Activated CD8-positive, alpha-beta memory T cell treated with anti-CD3 and anti-CD28 coated beads, Interleukin-2, amount 50 U/mL, for 1 hour (primary cell): ENCODE data around the gene NOS1AP.

Experiments used
- DNase-seq: peaks from one replicate; pipeline ENCODE4 v3.0.0-alpha.2; 2020; ENCODE audit errors: extremely low read depth

Gene NOS1AP

GRCh38 chr1:162137179-162137960, 67.9 kb downstream of the NOS1AP start:
- no peak for DNase-seq

DNA sequence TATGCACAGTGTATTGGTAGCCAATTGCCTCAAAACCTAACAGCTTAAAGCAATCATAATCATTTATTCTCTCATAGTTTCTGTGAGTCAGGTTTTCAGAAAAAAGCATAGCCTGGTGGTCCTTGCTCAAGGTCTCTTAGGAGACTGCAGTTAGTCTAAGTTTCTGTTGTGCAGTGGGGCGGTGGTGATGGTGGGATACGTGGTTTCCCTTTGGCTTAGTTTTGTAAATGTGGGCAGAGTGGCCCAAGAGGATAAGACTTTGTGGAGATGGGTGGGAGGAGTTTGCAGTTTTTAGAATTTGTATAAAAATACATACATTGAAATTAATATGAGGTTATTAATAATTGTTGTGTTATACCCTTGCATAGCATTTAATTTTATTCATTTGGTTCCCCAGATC, 68.6 kb downstream of the NOS1AP start:
- no peak for DNase-seq

GRCh38 chr1:162138599-162139181, 69.2 kb downstream of the NOS1AP start:
- DNase-seq: no peak

- DNase-seq: no peak
Observed at GRCh38 chr1:162139211-162139610, 69.7 kb downstream of the NOS1AP start.

DNA sequence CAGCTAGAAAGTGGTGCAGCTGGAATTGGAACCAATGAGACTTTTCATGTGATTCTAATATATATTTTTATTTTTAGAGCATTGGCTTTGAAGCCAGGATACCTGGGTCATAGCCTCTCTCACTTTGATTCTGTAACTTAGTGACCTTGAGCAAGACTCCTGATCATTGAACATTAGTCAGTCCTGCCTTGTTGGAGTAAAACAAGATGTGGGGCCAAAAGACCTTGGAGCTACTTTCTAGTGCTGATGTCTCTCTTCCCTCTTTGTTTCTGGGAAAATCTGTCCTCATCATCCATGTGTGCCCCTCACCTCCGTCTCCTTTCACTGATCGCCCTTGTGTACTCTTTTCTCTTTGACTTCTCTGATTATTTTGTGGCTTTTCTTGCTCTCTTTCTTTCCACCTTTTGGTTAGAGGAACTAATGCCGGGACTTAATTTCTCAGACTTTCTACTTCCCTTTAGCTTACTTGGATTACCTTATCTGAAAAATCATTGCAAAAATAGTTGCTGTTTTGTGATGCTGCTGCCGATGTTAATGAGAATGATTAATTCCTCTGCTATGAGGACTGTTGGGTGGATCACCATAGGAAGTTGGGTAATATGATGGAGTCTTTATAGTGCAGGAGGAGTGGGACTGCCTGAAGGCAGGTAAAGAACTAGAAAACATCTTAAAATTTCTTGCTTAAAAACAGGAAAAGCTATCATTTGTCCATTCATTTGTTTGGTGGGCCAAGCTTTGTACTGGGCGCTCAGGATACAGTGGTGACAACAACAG, 72.0 kb downstream of the NOS1AP start:
- no peak for DNase-seq

DNA sequence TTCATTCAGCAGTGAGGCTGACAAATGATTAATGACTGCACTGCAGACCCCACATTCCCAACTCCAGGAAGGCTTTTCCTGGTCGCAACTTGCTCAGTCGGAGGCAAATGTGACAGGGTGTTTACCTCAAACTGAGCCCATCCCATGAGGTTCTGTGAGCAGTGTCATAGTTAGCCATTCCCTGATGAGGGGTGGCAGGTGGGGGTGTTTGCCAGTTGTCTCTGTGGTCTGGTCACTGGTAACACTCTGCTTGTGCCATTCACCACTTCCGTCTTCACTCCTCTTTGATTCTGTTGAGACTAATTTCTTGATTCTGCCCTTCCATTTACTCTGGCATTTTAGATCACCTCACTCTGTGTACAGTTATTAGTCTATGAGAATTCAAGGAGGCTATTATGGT, 73.5 kb downstream of the NOS1AP start:
- DNase-seq: no peak

DNA sequence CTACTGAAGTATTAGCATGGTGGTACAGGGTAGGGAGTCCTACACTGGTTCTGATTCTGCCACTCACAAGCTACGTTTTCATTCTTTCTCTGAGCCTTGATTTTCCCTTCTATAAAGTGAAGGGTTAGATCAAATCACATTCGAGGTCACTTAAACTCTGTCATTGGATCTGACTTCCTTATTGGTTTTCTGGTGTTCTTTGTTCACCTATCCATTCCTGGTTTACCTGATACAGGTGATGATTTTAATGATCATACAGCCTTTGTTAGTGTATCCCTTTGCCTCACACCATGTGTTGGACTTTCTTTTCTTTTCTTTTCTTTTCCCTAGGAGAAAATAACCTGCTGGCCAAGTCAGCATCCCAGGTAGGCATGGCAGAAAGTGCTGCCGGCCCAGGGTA, 74.8 kb downstream of the NOS1AP start:
- DNase-seq: no peak

GRCh38 chr1:162144853-162145252, 75.4 kb downstream of the NOS1AP start:
- DNase-seq: no peak

DNA sequence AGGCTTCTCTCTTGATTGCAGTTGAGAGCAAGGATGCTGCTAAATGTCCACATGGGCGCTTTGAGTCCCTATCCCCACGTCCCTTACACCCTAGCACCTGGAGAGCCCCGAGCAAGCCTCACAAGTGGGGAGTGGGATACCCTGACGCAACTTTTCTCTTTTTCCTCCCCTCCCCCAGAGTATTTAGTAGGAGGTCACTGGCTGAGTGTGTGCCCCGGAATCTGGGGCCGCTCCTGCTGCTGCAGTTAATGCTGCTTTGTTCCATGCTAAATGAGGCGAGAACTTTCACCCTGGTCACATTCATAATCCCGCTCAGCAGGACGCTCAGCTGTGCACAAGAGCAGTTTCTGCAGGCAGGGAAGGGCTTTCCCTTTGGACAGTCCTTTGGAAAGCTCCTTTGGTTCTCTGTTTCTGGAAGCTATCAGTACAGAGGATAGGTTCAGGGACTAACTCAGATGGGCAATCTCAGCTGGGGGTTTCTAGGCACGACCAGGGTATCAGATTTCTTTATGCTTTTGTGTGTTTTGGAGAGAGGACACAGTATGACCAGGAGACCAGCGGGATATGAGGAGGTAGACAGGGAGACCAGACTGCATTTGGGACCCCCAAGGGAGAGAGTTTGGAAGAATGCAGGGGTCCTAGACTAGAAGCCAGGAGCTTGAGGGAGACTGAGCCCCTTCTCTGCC, 75.9 kb downstream of the NOS1AP start:
- DNase-seq: no peak

DNA sequence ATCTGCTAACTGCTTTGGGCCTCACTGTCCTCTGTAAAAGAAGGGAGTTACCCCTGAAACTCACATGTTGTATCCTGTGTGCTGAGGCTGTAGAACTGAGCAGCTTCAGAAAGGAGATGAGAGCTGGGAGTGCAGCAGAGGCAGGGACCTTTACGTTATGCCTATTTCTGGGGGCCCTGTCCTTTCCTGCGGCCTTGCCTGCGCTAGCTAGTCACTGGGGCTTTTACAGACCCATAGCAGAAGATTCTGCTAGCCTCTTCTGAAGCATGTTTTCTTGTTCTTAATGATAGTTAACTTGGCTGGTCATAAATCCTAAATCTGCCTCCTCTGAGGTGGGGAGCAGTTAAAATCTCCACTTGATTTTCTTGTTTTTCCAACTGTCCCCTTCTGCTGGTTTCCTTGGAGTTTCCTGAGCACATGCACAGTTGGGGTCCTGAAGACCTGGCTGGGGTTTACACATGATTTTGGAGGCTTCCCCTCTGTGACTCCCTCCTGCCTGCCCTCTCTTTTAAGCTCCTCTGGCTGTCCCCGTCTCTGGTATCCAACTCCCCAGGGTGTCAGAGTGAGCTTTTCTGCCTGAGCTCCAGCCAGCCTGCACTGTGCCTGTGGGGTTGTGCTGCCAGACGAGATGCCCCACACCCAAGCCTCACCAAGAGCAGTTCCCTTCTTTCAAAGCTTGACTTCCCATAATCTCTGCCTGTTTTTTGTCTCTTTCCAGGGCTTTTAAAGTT, 76.6 kb downstream of the NOS1AP start:
- no peak for DNase-seq

GRCh38 chr1:162147760-162148159, 78.3 kb downstream of the NOS1AP start:
- DNase-seq: no peak

DNA sequence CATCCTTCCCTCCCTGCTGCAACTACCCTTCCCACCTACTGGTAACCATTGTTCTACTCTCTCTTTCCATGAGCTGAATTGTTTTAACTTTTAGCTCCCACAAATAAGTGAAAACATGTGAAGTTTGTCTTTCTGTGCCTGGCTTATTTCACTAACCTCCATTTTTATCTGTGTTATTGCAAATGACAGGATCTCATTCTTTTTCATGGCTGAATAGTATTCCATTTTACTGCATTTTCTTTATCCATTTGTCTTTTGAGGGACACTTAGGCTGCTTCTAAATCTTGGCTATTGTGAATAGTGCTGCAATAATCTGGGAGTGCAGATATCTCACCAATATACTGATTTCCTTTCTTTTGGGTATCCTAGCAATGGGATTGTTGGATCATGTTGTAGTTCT, 80.6 kb downstream of the NOS1AP start:
- no peak for DNase-seq

- no peak for DNase-seq
Observed at GRCh38 chr1:162151900-162152829, 82.7 kb downstream of the NOS1AP start.

DNA sequence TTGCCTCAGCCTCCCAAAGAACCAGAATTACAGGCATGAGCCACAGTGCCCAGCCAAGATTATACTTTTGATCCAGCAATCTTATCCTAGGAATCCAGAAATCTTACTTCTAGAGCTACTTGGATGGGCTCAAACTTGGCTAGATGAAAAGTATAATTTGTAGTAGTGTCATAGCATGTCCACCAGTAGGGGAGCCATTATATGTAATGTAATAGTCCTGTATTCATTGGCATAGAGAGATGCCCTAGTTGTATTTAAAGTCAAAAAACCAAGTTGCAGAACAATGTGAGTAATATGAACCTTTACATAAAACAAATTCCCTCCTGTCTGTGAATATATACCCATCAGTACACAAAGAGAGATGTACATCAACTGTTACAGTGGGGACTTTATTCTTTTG, 83.9 kb downstream of the NOS1AP start:
- DNase-seq: no peak

DNA sequence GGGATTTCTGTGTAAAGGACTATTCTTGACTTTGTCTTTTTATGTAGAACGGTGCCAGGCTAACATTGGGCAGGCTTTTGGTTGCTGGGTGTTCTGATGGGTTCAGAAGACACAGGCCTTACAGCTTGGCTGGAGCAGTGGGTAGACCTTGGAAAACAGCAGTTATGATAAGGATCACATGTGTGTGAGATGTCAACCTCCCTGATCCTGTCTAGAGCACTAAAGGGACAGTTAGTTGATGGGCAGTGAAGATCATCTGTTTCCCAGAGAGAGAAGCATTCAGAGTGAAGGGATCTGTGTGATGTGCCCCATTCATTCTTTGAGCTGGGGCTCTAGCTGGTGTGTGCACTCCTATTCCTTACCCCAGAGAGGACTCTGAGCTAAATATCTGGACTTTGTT, 88.0 kb downstream of the NOS1AP start:
- no peak for DNase-seq

DNA sequence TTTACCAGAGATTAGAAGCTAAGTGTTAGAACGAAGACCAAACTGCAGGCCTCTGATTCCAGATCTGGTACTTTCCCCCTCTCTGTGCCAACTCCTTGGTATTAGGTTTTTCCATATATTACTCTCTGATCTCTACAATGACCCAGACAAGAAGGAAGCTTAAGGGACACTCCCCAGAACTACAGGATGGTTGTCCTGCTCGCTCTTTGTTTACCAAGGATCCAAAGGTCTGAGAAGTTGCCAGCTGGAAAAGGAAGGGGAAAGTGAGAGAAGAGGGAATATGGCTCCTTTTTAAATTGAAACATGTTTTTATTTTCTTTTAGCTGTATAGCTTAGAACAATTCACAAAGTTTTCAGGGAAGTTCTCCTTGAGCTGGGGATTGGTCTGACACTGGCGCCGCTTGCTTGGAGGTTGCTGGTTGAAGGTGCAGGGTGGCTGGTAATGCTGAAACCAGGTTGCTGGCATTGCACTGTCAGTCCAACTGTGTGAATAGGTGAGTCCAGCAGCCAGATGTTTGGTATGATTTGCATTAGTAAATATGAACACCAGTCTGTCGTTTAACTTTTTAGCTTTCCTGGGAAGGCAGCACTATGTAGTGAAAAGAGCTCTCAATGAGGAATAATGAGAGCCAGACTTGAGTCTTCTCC, 89.3 kb downstream of the NOS1AP start:
- no peak for DNase-seq

- DNase-seq: no peak
Observed at GRCh38 chr1:162159515-162159914, 90.0 kb downstream of the NOS1AP start.

- DNase-seq: no peak
Observed at GRCh38 chr1:162161916-162162550, 92.5 kb downstream of the NOS1AP start.

DNA sequence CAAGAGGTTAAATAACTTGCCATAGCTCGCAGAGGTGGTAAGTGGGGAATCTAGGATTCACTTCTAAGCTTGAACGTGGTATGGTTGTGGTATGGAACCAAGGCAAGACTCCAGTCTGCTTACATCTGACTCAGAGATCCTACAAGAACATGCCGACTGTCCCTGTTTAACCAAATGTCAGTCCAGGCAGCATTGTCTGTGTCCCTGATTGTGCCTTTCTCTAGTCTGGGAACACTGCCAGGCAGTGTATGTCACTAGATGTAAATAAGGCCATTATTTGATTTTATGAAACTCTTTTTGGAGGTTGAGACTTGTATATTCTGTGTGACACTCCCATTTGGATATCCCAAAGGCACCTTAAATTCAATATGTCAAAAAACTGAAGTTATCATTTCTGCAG, 96.0 kb downstream of the NOS1AP start:
- DNase-seq: no peak
